SK-N-SH (cell line): ENCODE data around the gene FCHO2. TPM values are rescaled to one million over a fixed set of nuclear protein-coding genes. Genes with fewer than 3 reads are reported as not detected.

Experiments
- CTCF ChIA-PET: fragments of 300-600, 350-600 bp; formaldehyde crosslinking; extraction: SDS; loops from one replicate; lab custom pipeline; 2021; lab: Yijun Ruan, JAX
- POLR2A ChIA-PET: fragments of 350-600 bp; sonication (Branson Sonifier 250); formaldehyde crosslinking; extraction: SDS; loops from one replicate; lab custom pipeline; 2020; ENCODE audit warnings: antibody characterized with exemption, inconsistent platforms; lab: Yijun Ruan, JAX
- DNase-seq: peaks from one replicate; pipeline ENCODE4 v3.0.0; 2012
- H2AFZ ChIP-seq: fragments of 200-600 bp; sonication (generic); 2 replicates; pipeline ENCODE4 v1.8.1; 2016; ENCODE audit warnings: antibody characterized with exemption, mild to moderate bottlenecking, low read depth
- H3F3A ChIP-seq: fragments of 200-600 bp; sonication (generic); replicated peaks from 2 replicates; pipeline ENCODE3; 2016; ENCODE audit warnings: antibody characterized with exemption, mild to moderate bottlenecking; ENCODE audit not compliant: insufficient read depth
- H3K27ac ChIP-seq, 2 experiments: fragments of 200-500 bp in 1 of 2; fragments of 200-600 bp in 1 of 2; sonication (Bioruptor generic) in 1 of 2; sonication (generic), shearing (Covaris generic) in 1 of 2; 2 replicates each; pipeline versions ENCODE4 v1.5.1 to v1.6.1; 2014 to 2016; ENCODE audit warnings: low read depth in 2 of 2, inconsistent platforms in 1 of 2, low read length in 1 of 2, mild to moderate bottlenecking in 1 of 2, mixed read lengths in 1 of 2
- H3K27me3 ChIP-seq: fragments of 200-600 bp; sonication (generic), shearing (Covaris generic); 2 replicates; pipeline ENCODE4 v1.6.1; 2016; ENCODE audit warnings: mixed run types; ENCODE audit not compliant: insufficient read depth
- H3K36me3 ChIP-seq, 2 experiments: fragments of 200-500 bp in 1 of 2; fragments of 200-600 bp in 1 of 2; sonication (Bioruptor generic) in 1 of 2; sonication (generic) in 1 of 2; replicated peaks in 1 of 2; 2 replicates each; pipeline versions ENCODE3 to v1.5.1; 2014 to 2016; ENCODE audit warnings: low read length in 1 of 2, mild to moderate bottlenecking in 1 of 2; ENCODE audit not compliant: insufficient read depth in 2 of 2, control insufficient read depth in 1 of 2
- H3K4me1 ChIP-seq, 2 experiments: fragments of 200-500 bp in 1 of 2; fragments of 200-600 bp in 1 of 2; sonication (Bioruptor generic) in 1 of 2; sonication (generic), shearing (Covaris generic) in 1 of 2; 2 replicates each; pipeline versions ENCODE4 v1.5.1 to v1.6.1; 2014 to 2016; ENCODE audit warnings: low read depth in 1 of 2, low read length in 1 of 2, mixed run types in 1 of 2; ENCODE audit not compliant: insufficient read depth in 2 of 2, control insufficient read depth in 1 of 2
- H3K4me2 ChIP-seq: fragments of 200-600 bp; sonication (generic), shearing (Covaris generic); 2 replicates; pipeline ENCODE4 v1.6.1; 2017; ENCODE audit warnings: mixed run types
- H3K4me3 ChIP-seq, 2 experiments: fragments of 200-500 bp in 1 of 2; fragments of 200-600 bp in 1 of 2; sonication (Bioruptor generic) in 1 of 2; sonication (generic), shearing (Covaris generic) in 1 of 2; 2 replicates each; pipeline versions ENCODE4 v1.5.1 to v1.8.1; 2014 to 2016; ENCODE audit warnings: low read depth in 2 of 2, inconsistent platforms in 1 of 2, low read length in 1 of 2, mild to moderate bottlenecking in 1 of 2, mixed read lengths in 1 of 2, moderate library complexity in 1 of 2
- H3K79me2 ChIP-seq: fragments of 200-600 bp; sonication (generic); 2 replicates; pipeline ENCODE4 v1.8.1; 2017; ENCODE audit warnings: mild to moderate bottlenecking; ENCODE audit not compliant: insufficient read depth
- H3K9ac ChIP-seq: fragments of 200-600 bp; sonication (generic); 2 replicates; pipeline ENCODE4 v1.6.1; 2017; ENCODE audit warnings: mixed run types
- H3K9me2 ChIP-seq: fragments of 200-600 bp; sonication (generic); 2 replicates; pipeline ENCODE4 v1.6.1; 2017; ENCODE audit warnings: mixed run types
- H3K9me3 ChIP-seq: fragments of 200-600 bp; sonication (generic); 2 replicates; pipeline ENCODE4 v1.6.1; 2017; ENCODE audit warnings: mixed run types, mild to moderate bottlenecking, moderate library complexity
- H4K20me1 ChIP-seq: fragments of 200-600 bp; sonication (generic); 2 replicates; pipeline ENCODE4 v1.6.1; 2017; ENCODE audit warnings: mild to moderate bottlenecking, mixed run types; ENCODE audit not compliant: insufficient read depth
- CHD2 ChIP-seq: fragments of 150-350 bp; IDR thresholded peaks from 2 replicates; pipeline ENCODE4 v1.6.1; 2018; ENCODE audit warnings: low read length; ENCODE audit not compliant: partially characterized antibody
- ELF1 ChIP-seq: IDR thresholded peaks from 2 replicates; pipeline ENCODE4 v1.4.0; 2012
- EP300 ChIP-seq, 2 experiments: IDR thresholded peaks; 2 replicates each; pipeline versions ENCODE4 v1.4.0 to v1.6.1; 2012; ENCODE audit warnings: borderline replicate concordance in 1 of 2, low read depth in 1 of 2, low read length in 1 of 2
- EZH2phosphoT487 ChIP-seq: fragments of 200-600 bp; sonication (generic); IDR thresholded peaks from 2 replicates; pipeline ENCODE4 v1.6.1; 2017; ENCODE audit warnings: low read depth, mixed run types, mild to moderate bottlenecking, antibody characterized with exemption, moderate library complexity, borderline replicate concordance
- FOXJ3 ChIP-seq: sonication (generic); formaldehyde crosslinking; IDR thresholded peaks from 2 replicates; pipeline ENCODE4 v1.5.1; 2020; ENCODE audit warnings: mild to moderate bottlenecking, missing genetic modification reagents
- GATA2 ChIP-seq: sonication (generic); formaldehyde crosslinking; IDR thresholded peaks from 2 replicates; pipeline ENCODE4 v1.5.0; 2020; ENCODE audit warnings: mild to moderate bottlenecking, missing genetic modification reagents
- MAX ChIP-seq: IDR thresholded peaks from 2 replicates; pipeline ENCODE4 v1.4.0; 2012; ENCODE audit warnings: low read depth
- MEF2A ChIP-seq: IDR thresholded peaks from 2 replicates; pipeline ENCODE4 v1.4.0; 2012; ENCODE audit warnings: low read depth, borderline replicate concordance
- NFIC ChIP-seq: IDR thresholded peaks from 2 replicates; pipeline ENCODE4 v1.4.0; 2012; ENCODE audit warnings: borderline replicate concordance
- NRF1 ChIP-seq: IDR thresholded peaks from 2 replicates; pipeline ENCODE4 v1.6.1; 2012; ENCODE audit warnings: low read depth, mild to moderate bottlenecking, low read length
- PBX3 ChIP-seq: IDR thresholded peaks from 2 replicates; pipeline ENCODE4; 2012
- POLR2AphosphoS5 ChIP-seq: IDR thresholded peaks from 2 replicates; pipeline ENCODE4 v1.6.1; 2012; ENCODE audit warnings: low read depth, low read length
- RAD21 ChIP-seq: IDR thresholded peaks from 2 replicates; pipeline ENCODE4 v1.6.1; 2012; ENCODE audit warnings: mild to moderate bottlenecking, low read length
- RCOR1 ChIP-seq: fragments of 150-350 bp; IDR thresholded peaks from 2 replicates; pipeline ENCODE4 v1.6.1; 2017; ENCODE audit warnings: antibody characterized with exemption, low read length
- RFX5 ChIP-seq: IDR thresholded peaks from 2 replicates; pipeline ENCODE4 v1.6.1; 2012; ENCODE audit warnings: mild to moderate bottlenecking, improper control_type of control experiment, low read length
- SIN3A ChIP-seq: IDR thresholded peaks from 2 replicates; pipeline ENCODE4 v1.6.1; 2012; ENCODE audit warnings: low read depth, mild to moderate bottlenecking, low read length, moderate library complexity, borderline replicate concordance
- SMC3 ChIP-seq: IDR thresholded peaks from 2 replicates; pipeline ENCODE4 v1.6.1; 2012; ENCODE audit warnings: low read depth, low read length, improper control_type of control experiment
- TCF12 ChIP-seq: IDR thresholded peaks from 2 replicates; pipeline ENCODE4 v1.4.0; 2012
- TEAD4 ChIP-seq: IDR thresholded peaks from 2 replicates; pipeline ENCODE4 v1.4.0; 2012; ENCODE audit warnings: mild to moderate bottlenecking, borderline replicate concordance; ENCODE audit not compliant: insufficient read depth
- USF1 ChIP-seq: IDR thresholded peaks from 2 replicates; pipeline ENCODE4 v1.4.0; 2012; ENCODE audit warnings: low read depth, borderline replicate concordance
- USF2 ChIP-seq: fragments of 150-350 bp; IDR thresholded peaks from 2 replicates; pipeline ENCODE4 v1.6.1; 2017; ENCODE audit warnings: antibody characterized with exemption, low read length, low read depth, borderline replicate concordance
- YY1 ChIP-seq: IDR thresholded peaks from 2 replicates; pipeline ENCODE4 v1.4.0; 2012; ENCODE audit warnings: low read depth, mild to moderate bottlenecking
- WGBS: methylation state at CpG from one replicate; pipeline ENCODE4 v1.1.6; 2017; ENCODE audit warnings: low lambda C conversion rate; 5-methylcytosine and 5-hydroxymethylcytosine counted together
- polyA plus RNA-seq, 3 experiments: library from polyadenylated mRNA; depleted of rRNA; stranded (reverse); fragments of >200 nt; gene quantifications; 2 replicates each; pipeline ENCODE4 v1.2.3, GENCODE V29; 2012
- TF ChIP-seq, protein P1 (sequence below): fragments of 200-600 bp; sonication (generic); IDR thresholded peaks from 2 replicates; pipeline ENCODE4 v1.6.1; 2017; ENCODE audit warnings: antibody characterized with exemption, mild to moderate bottlenecking, moderate library complexity

Gene FCHO2
- polyA plus RNA-seq, 1 of the 3 experiments (the other 2 are of a cell fraction), result 5.2 TPM

DNA sequence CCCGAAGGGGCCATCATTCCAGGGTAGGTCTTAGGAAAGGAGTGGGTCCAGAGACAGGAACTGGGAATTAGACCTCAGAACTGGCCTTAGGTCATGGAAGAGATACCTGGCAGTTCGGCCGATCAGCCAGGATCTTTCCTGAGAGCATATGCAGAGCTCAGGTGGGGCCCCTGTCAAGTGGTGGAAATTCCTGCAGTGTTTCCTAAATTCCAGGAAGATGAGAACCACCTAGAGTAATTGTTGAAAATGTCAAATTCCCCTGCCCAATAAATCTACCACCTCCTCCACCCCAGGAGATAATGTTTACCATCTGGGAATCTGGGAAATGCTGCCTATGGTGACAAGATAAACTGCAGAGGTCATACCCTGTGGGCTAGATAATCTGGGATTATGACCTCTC lies 179.2 kb downstream of the FCHO2 start:
- H3K4me2 ChIP-seq, result no peak overlapping the region
- no peak overlapping the region for H3K27ac ChIP-seq
- H3K9me2 ChIP-seq, result no peaks in the 10 kb centered on the region
- peaks cover 0 to 2% of the 10 kb centered on the region in 2 experiments; a peak in 1 of 4 replicates for H3K4me1 ChIP-seq
- H3K79me2 ChIP-seq, result no peaks in the 10 kb centered on the region
- ChIA-PET POLR2A (no interaction called here), CTCF (interaction anchor here (1.6 to 2.0 kb wide), 2 partner anchors 13 to 81 kb away, joined by 3 to 8 read pairs; no protein-coding TSS in a partner anchor)
- H3K36me3 ChIP-seq, result no peaks in the 10 kb centered on the region
- WGBS, result 58% methylated on average over 2 of the region's 3 CpGs
- no peaks in the 10 kb centered on the region for H3K9me3 ChIP-seq
- no peak overlapping the region for H2AFZ ChIP-seq
- no peaks in the 10 kb centered on the region for H3K27me3 ChIP-seq
- DNase-seq, result no peak
- no peaks in the 10 kb centered on the region for H4K20me1 ChIP-seq
- H3K4me3 ChIP-seq, result no peak overlapping the region
- no peak overlapping the region for H3K9ac ChIP-seq
- TF ChIP-seq SIN3A (no peak), CHD2 (no peak), USF2 (no peak), RFX5 (no peak), TCF12 (no peak), USF1 (no peak), MAX (no peak), FOXJ3 (CRISPR knock-in tag) (no peak), TEAD4 (no peak), NRF1 (no peak), RAD21 (no peak), GATA2 (CRISPR knock-in tag) (no peak), YY1 (no peak), POLR2AphosphoS5 (no peak)
- H3F3A ChIP-seq, result no peaks in the 10 kb centered on the region

DNA sequence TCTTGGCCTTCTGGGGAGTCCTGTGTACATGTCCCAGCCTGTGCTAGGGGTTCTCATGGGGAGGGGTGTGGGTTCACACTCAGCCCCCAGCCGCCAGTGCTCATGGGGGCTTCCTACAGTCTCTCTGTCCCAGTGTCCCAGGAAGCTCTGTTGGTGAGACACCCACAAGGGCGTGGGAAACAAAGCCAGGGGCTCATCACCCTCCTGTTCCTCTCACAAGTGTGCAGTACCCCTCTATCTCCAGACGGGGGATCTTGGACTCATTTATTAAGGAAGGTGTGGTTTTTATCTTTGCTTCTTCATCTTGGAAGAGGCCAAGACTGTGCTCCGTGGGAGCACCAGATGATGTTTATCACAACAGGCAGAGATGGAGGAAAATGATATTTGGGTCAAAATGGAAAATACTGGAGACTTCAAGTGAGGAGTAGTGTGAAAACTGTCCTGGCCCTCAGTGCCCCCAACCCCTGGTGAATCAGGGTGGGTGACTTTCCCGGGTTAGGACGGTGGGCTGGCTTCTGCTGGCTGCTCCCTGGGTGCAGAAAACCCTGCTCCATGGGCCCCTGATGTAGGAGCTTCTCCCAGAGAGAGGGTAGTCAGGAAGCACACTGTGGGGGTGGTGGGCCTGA lies 179.7 kb downstream of the FCHO2 start:
- Histone ChIP-seq H3F3A (no peaks in the 10 kb centered on the region), H3K27me3 (no peaks in the 10 kb centered on the region), H3K9me2 (no peaks in the 10 kb centered on the region), H3K9ac (no peak overlapping the region), H3K27ac (no peak overlapping the region), H3K36me3 (no peaks in the 10 kb centered on the region), H3K4me2 (no peak overlapping the region), H4K20me1 (no peaks in the 10 kb centered on the region), H3K79me2 (no peaks in the 10 kb centered on the region), H2AFZ (no peak overlapping the region), H3K9me3 (no peaks in the 10 kb centered on the region), H3K4me3 (no peak overlapping the region), H3K4me1 (peaks cover 0 to 2% of the 10 kb centered on the region in 2 experiments; a peak in 1 of 4 replicates)
- TF ChIP-seq SIN3A (no peak), CHD2 (no peak), RAD21 (peak; percentile 45), ELF1 (no peak), PBX3 (no peak), TCF12 (no peak), RCOR1 (no peak), NRF1 (no peak), SMC3 (peak; percentile 44), NFIC (no peak), EP300 (IDR thresholded peaks at IDR 0.05; ENCODE audit: borderline replicate concordance in 1 of 2, low read depth in 1 of 2, low read length in 1 of 2) (no peak), EZH2phosphoT487 (no peak), MAX (no peak), MEF2A (no peak)
- TF ChIP-seq, protein P1, sequence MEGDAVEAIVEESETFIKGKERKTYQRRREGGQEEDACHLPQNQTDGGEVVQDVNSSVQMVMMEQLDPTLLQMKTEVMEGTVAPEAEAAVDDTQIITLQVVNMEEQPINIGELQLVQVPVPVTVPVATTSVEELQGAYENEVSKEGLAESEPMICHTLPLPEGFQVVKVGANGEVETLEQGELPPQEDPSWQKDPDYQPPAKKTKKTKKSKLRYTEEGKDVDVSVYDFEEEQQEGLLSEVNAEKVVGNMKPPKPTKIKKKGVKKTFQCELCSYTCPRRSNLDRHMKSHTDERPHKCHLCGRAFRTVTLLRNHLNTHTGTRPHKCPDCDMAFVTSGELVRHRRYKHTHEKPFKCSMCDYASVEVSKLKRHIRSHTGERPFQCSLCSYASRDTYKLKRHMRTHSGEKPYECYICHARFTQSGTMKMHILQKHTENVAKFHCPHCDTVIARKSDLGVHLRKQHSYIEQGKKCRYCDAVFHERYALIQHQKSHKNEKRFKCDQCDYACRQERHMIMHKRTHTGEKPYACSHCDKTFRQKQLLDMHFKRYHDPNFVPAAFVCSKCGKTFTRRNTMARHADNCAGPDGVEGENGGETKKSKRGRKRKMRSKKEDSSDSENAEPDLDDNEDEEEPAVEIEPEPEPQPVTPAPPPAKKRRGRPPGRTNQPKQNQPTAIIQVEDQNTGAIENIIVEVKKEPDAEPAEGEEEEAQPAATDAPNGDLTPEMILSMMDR, result peak; percentile 63
- DNase-seq, result peak; percentile 48
- ChIA-PET CTCF (interaction anchor here (1.6 to 2.0 kb wide), 2 partner anchors 13 to 80 kb away, joined by 3 to 8 read pairs; no protein-coding TSS in a partner anchor), POLR2A (no interaction called here)
- WGBS, result 41% methylated on average over 5 of the region's 6 CpGs
